NB4 (cell line): Measurements from ENCODE around the gene VSX2.

Experiments used
- DNase-seq: peaks from one replicate; pipeline ENCODE4 v3.0.0; 2010; ENCODE audit warnings: low read depth
- H3K4me3 ChIP-seq: one replicate; pipeline ENCODE4 v1.5.1; 2011; ENCODE audit warnings: mild to moderate bottlenecking, low read depth, low read length, moderate library complexity
- MYC ChIP-seq: IDR thresholded peaks from 2 replicates; pipeline ENCODE4 v1.6.1; 2011; ENCODE audit warnings: low read depth, low read length
- POLR2A ChIP-seq: IDR thresholded peaks from 2 replicates; pipeline ENCODE4 v1.6.1; 2011; ENCODE audit warnings: mild to moderate bottlenecking; ENCODE audit not compliant: insufficient read length; ENCODE audit errors: extremely low read depth
- TF ChIP-seq, protein P1 (sequence below): IDR thresholded peaks from 2 replicates; pipeline ENCODE4 v1.6.1; 2011; ENCODE audit warnings: low read depth, low read length
- TF ChIP-seq, protein P2 (sequence below): IDR thresholded peaks from one replicate; pipeline ENCODE4 v1.5.1; 2012; ENCODE audit warnings: low read depth, low read length

Gene VSX2

DNA sequence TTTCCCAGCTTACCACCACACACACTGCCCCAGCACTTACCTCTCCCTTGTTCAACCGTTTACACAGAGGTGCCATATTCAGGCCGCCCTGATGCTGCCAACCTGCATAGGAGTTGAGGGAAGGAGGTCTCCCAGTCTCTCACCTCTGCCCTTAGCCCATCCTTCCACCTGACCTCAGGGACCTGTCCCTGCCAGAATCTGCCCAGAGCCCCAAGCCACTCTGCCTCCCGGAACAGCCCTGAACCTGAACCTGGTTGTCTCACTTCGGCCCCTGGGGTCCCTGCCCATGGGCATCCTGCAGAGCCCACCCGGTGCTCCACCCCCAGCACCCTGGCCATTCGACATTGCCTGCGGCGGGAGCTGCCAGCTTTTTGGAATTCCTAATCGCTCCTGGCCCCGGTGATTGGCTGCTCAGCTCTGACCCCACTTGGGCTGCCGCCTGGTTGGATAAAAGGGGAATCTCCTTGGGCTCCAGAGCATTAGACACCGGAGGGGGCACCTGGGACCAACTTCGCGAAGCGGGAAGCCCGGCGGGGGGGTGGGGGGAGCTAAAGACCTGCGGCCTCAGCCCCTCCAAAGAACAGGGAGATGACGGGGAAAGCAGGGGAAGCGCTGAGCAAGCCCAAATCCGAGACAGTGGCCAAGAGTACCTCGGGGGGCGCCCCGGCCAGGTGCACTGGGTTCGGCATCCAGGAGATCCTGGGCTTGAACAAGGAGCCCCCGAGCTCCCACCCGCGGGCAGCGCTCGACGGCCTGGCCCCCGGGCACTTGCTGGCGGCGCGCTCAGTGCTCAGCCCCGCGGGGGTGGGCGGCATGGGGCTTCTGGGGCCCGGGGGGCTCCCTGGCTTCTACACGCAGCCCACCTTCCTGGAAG lies at the start of gene VSX2:
TSS of gene VSX2 (plus strand) at position 476 of the 874 bp plus-strand sequence. CDS start at position 589, 113 bp downstream.
- H3K4me3 ChIP-seq: no peak within 1 kb of the TSS
- TF ChIP-seq, protein P1, sequence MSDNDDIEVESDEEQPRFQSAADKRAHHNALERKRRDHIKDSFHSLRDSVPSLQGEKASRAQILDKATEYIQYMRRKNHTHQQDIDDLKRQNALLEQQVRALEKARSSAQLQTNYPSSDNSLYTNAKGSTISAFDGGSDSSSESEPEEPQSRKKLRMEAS: no peak
- TF ChIP-seq POLR2A (no peak), MYC (no peak)
- TF ChIP-seq, protein P2, sequence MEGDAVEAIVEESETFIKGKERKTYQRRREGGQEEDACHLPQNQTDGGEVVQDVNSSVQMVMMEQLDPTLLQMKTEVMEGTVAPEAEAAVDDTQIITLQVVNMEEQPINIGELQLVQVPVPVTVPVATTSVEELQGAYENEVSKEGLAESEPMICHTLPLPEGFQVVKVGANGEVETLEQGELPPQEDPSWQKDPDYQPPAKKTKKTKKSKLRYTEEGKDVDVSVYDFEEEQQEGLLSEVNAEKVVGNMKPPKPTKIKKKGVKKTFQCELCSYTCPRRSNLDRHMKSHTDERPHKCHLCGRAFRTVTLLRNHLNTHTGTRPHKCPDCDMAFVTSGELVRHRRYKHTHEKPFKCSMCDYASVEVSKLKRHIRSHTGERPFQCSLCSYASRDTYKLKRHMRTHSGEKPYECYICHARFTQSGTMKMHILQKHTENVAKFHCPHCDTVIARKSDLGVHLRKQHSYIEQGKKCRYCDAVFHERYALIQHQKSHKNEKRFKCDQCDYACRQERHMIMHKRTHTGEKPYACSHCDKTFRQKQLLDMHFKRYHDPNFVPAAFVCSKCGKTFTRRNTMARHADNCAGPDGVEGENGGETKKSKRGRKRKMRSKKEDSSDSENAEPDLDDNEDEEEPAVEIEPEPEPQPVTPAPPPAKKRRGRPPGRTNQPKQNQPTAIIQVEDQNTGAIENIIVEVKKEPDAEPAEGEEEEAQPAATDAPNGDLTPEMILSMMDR: no peak
- no peak for DNase-seq

DNA sequence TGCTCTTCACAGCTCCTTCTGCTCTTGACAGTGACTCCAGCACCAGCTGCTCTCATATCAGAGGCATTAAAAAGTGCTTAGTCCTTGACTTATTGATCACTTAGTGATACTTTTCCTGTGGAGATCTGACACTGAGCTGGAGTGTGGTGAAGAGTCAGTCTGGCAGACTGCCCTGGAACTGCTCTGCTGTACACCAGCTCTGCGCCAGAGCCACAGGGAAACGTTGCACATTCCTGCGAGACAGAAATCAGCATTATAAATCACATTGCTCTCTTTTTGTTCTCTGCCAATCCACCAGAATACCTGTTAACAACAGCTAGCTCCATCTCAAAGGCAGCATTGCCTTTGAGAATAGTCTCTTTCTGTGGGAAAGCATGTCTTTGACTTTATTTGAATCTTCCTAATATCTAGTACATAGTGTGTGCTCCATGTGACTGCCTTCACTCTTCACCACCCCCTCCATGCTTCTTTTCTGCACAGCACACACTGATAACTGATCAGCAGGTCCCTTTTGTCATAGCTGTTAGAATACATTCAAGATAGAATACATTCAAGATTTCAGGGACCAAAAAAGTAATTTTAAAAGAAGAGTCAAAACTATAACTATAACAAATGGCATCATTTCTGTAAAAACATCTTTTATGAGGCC lies 48.2 kb upstream of the VSX2 start:
- TF ChIP-seq, protein P1: no peak
- TF ChIP-seq POLR2A: no peak
- TF ChIP-seq, protein P2: no peak

DNA sequence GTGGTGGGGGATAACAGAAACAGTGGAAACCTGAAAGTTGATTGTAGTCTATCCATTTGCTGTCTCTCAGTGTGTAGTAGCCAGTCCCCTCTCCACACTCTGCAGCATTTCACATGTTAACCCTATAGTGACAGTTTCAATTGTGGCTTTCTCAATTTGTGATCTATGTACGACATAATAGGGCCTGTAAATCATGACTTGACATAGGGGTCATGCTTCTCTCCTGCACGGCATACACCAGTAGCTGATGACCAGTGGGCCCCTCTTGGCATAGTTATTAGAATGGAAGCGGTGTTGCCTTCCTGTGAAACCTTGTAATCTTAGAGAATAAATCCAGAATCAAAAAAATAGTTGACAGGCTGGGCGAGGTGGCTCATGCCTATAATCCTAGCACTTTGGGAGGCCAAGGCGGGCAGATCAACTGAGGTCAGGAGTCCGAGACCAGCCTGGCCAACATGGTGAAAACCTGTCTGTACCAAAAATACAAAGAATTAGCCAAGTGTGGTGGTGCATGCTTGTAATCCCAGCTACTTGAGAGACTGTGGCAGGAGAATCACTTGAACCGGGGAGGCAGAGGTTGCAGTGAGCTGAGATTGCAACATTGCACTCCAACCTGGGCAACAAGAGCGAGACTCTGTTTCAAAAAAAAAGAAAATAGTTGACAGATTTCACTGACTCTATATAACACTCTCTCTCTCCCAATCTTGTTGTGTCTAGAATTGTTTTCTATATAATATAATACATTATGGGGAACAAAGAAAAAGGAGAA lies 44.6 kb upstream of the VSX2 start:
- TF ChIP-seq, protein P1: no peak
- TF ChIP-seq POLR2A (no peak), MYC (no peak)
- TF ChIP-seq, protein P2: no peak
- DNase-seq: no peak
- no peak overlapping the region for H3K4me3 ChIP-seq

More for the DNA sequence above, 48.2 kb upstream of the VSX2 start:
- no peak overlapping the region for H3K4me3 ChIP-seq
- no peak for DNase-seq

DNA sequence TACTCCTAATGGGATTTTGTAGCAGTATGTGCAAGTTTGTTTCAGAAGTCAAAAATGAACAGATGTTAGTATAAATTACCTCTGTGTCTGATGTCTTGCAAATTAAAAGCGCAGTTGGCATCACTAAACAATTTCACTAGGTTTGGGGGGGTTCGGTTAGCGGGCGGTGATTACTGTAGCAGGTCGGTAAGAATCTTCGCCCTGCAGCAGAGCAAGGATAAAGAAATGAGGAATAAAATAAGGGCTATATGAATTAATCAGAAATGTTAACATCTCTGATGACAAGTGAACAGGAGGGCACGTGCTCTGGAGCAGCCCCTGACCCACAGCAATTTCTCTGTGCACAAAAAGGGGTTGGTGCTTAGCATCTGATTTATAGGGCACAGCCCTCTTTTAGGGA lies 43.6 kb upstream of the VSX2 start:
- TF ChIP-seq MYC: no peak
- no peak for TF ChIP-seq POLR2A
- TF ChIP-seq, protein P2: no peak
- TF ChIP-seq, protein P1: no peak
- DNase-seq: no peak
- no peak overlapping the region for H3K4me3 ChIP-seq

DNA sequence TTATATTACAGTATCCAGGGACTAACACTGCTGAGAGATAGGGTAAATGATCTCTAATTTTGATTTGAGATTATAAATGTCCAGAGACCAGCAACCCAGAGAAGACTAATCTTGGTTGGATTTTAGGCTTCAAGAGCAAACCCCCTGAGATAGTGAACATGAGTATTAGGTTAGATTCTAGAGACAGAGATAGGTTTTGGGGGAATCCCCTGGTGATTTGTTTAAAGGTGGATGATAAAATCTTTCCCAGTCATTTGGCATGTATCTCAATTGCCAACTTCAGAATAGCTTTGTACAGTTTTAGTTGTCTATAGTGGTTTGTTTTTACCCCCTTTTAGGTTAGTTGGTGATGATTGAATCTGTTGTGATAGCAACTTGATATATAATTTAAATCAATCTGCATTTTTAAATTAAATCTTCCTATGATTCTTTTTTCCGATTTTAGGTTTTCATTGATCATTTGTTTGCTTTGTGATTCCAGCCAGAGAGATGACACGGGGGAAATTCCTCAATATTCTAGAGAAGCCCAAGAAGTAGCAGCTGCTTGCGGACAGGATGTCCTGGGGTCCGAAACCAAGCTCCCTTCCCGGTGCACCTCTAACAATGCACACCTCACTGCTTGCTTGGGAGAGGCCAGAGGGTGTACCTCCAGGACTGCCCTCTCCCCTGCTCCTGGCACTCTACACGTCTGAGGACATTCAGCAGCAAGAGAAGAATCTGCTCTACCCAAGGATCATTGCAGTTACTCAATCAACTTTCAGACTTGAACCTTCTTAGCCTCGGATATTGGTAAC lies 40.6 kb upstream of the VSX2 start:
- H3K4me3 ChIP-seq: no peak overlapping the region
- no peak for DNase-seq
- TF ChIP-seq, protein P2: no peak
- TF ChIP-seq MYC (no peak), POLR2A (no peak)
- TF ChIP-seq, protein P1: no peak
